Heart right ventricle (tissue), 16 donors: Measurements from ENCODE around the gene FOXJ3. TPM values are rescaled to one million over a fixed set of nuclear protein-coding genes. Genes with fewer than 3 reads are reported as not detected.

Source experiments
- ATAC-seq, 8 donors: fragments of 200-7000 bp; cut with Tn5 transposase; one replicate each; pipeline ENCODE4 v1.9.1; 2020; ENCODE audit warnings: mild to moderate bottlenecking in 8 of 8, moderate library complexity in 8 of 8, moderate number of reproducible peaks in 1 of 8
- DNase-seq, 2 donors: peaks; one replicate each; pipeline ENCODE4 v3.0.0-alpha.2; 2020
- H3K27ac ChIP-seq, 10 donors: fragments of 200-600 bp; sonication (generic) in 2 of 10; one replicate each; pipeline versions ENCODE4 v1.5.0 to v1.8.0; 2020 to 2022; ENCODE audit warnings: mild to moderate bottlenecking in 3 of 10
- H3K27me3 ChIP-seq, 7 donors: fragments of 200-600 bp; one replicate each; pipeline ENCODE4 v1.8.0; 2021 to 2022; ENCODE audit warnings: mild to moderate bottlenecking in 2 of 7
- H3K36me3 ChIP-seq, 9 donors: fragments of 200-600 bp; sonication (generic) in 1 of 9; one replicate each; pipeline versions ENCODE4 v1.5.0 to v1.8.0; 2020 to 2022; ENCODE audit warnings: mild to moderate bottlenecking in 2 of 9
- H3K4me1 ChIP-seq, 9 donors: fragments of 200-600 bp; sonication (generic) in 1 of 9; one replicate each; pipeline versions ENCODE4 v1.5.0 to v1.8.0; 2020 to 2022; ENCODE audit warnings: mild to moderate bottlenecking in 4 of 9
- H3K4me3 ChIP-seq, 10 donors: fragments of 200-600 bp; sonication (generic) in 2 of 10; one replicate each; pipeline versions ENCODE4 v1.5.0 to v1.8.0; 2020 to 2022; ENCODE audit warnings: mild to moderate bottlenecking in 7 of 10, moderate library complexity in 2 of 10
- H3K9me3 ChIP-seq, 11 donors: fragments of 200-600 bp in 10 of 11; sonication (generic) in 2 of 11; one replicate each; pipeline versions ENCODE4 v1.5.0 to v1.8.0; 2013 to 2022; ENCODE audit warnings: mild to moderate bottlenecking in 2 of 11, control low read depth in 1 of 11, moderate library complexity in 1 of 11
- WGBS, 2 donors: extraction: QIAGEN DNeasy Blood & Tissue Kit; methylation state at CpG; one replicate each; pipeline ENCODE4 v1.1.7; 2013; ENCODE audit warnings: inconsistent platforms in 1 of 2; 5-methylcytosine and 5-hydroxymethylcytosine counted together
- intact Hi-C, 10 donors: fragments of 100-400 bp; cut with DNase I; formaldehyde crosslinking; loops; one replicate each; pipeline versions ENCODE4 v1.11.1 to v1.14.2; 2022
- long read RNA-seq, 3 donors: library from polyadenylated mRNA; unstranded; transcript quantifications; one replicate each; pipeline ENCODE4 v2.0.0, GENCODE V29; 2020 to 2021
- polyA plus RNA-seq, 2 donors: library from polyadenylated mRNA; stranded (reverse); fragments of 200-250 nt; gene quantifications; one replicate each; pipeline ENCODE4 v1.2.3, GENCODE V29; 2013
- total RNA-seq, 10 donors: library from RNA; stranded (reverse); fragmentation: NEBNext Ultra II Directional in 3 of 10; extraction: Animal tissue kit (Norgen Biotek cat#: 25700) in 3 of 10; gene quantifications; one replicate each; pipeline versions ENCODE4 v1.2.1 to v1.2.4, GENCODE V29; 2021 to 2023
- TF ChIP-seq, protein P1 (sequence below), 9 donors: fragments of 200-600 bp; sonication (generic) in 2 of 9; IDR thresholded peaks; one replicate each; pipeline versions ENCODE4 v1.5.0 to v1.8.0; 2021 to 2022; ENCODE audit warnings: antibody characterized with exemption in 9 of 9, mild to moderate bottlenecking in 5 of 9, moderate library complexity in 1 of 9
- donor health status: Arrhythmogenic right ventricular cardiomyopathy.
- donor health status: ischemic (EF 13 %, LVEDD 7.1; RV severe dilation, severe dysfunction).
- donor health status: healthy with polysubstance abuse.
- donor health status: DM: no; HTN: yes; CAD: no.
- donor health status: DM: no; HTN: no; CAD: no.
- donor health status: ischemic (EF 25% LVEDD 6.9; RV normal size, moderate dysfunction).
- donor health status: ischemic (EF 25% LVEDD 5.7; RV mildly dilated, moderate dysfunction).
- donor health status: healthy.
- donor health status: DM: yes; HTN: yes; CAD: no.
- donor health status: Ischemic cardiomyopathy.
- donor health status: ischemic (EF 35%, LVEDD 5.7; RV mildly dilated, moderate dysfunction).
- donor health status: nonischemic (EF 11% LVEDD 7.7; RV severe dilation, severe dysfunction).
- donor health status: DM: yes; HTN: yes; CAD: no.
- donor health status: PGD.
- donor health status: ischemic (EF 29% LVEDD 5.4; RV normal size, mild dysfunction).
- donor health status: nonischemic (EF 23%, LVEDD 6.1; RV moderate dilation, normal function).

Gene FOXJ3
- 10 to 100 TPM; 34.2 to 50.0 (median 41.6) TPM for total RNA-seq
- 10 to 100 TPM in 1 of 2 donors, 1 to 10 TPM in 1; 9.6 to 11.1 TPM for polyA plus RNA-seq
- long read RNA-seq, donor 1, full-length matches to known transcripts: 5 of 16 reads
- long read RNA-seq, donor 1, partial matches to known transcripts: 0 of 16 reads
- long read RNA-seq, donor 1, other reads (novel, unspliced or antisense): 11 of 16 reads
- long read RNA-seq, donor 2, full-length matches to known transcripts: 3 of 10 reads
- long read RNA-seq, donor 2, partial matches to known transcripts: 7 of 10 reads
- long read RNA-seq, donor 2, other reads (novel, unspliced or antisense): 0 of 10 reads
- long read RNA-seq, donor 3, full-length matches to known transcripts: 6 of 30 reads
- long read RNA-seq, donor 3, partial matches to known transcripts: 6 of 30 reads
- long read RNA-seq, donor 3, other reads (novel, unspliced or antisense): 18 of 30 reads

DNA sequence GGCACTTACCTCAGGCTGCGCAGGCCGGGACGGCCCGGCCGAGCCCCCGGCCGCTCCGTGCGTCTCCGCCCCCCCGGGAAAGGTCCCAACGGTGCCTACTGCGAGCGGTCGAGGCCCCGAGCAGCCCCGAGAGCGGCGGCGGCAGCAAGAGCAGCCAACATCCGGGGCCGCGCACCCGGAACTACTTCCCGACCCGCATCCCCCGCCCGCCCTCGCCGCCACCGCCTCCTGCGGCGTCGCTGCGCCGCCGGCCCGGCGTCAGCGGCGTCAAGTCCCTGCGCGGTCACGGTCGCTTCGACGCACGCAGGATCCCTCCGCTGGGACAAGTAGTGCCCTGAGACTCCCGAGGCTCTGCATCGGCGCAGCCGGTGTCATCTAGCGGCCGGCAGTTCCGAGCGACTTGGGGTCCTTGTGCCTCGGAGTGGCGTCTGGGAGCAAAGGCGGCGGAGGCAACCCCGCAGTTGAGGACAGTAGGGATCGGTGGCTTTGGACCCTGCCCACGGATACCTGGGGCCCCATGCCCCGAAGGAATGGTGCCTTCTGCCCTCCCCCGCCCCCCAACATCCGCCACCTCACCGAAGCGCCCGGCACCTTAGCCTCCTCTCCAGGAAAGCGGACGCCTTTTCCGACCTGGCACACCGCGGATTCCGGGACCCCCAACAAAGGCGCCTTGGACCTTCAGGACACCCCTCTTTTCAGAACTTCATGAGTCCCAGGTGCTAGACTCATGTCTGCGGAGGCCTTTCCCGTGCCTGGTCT is at the start of gene FOXJ3:
FOXJ3 (minus strand) TSS at position 186 of the 759 bp plus-strand sequence. CDS start 24,142 bp downstream, outside the sequence.
- Histone ChIP-seq H3K4me3 (peak within 1 kb of the TSS; percentile 68 to 98 (median 92)), H3K4me1 (peaks cover 4 to 51% (median 33%) of the 10 kb centered on the region in 9 donors), H3K27ac (peak within 1 kb of the TSS; percentile 88 to 97 (median 94)), H3K9me3 (no peaks in the 10 kb centered on the region), H3K27me3 (no peaks in the 10 kb centered on the region), H3K36me3 (no peaks in the 10 kb centered on the region)
- ATAC-seq (peak; percentile 89 to 97 (median 95)), DNase-seq (peak; percentile 94 to 95)
- intact Hi-C loops: loop anchor here in 8 of 10 donors (2.0 to 10.0 kb wide), 10 partner anchors 120 to 420 kb away; partner anchors contain the start of genes PPCS (in 6 of the 8), ZMYND12 (in 6 of the 8), CCDC30 (in 1 of the 8) and PPIH (in 1 of the 8)
- WGBS, 2 donors: 1% methylated on average over 48 to 78 of the region's 79 CpGs
- TF ChIP-seq, protein P1, sequence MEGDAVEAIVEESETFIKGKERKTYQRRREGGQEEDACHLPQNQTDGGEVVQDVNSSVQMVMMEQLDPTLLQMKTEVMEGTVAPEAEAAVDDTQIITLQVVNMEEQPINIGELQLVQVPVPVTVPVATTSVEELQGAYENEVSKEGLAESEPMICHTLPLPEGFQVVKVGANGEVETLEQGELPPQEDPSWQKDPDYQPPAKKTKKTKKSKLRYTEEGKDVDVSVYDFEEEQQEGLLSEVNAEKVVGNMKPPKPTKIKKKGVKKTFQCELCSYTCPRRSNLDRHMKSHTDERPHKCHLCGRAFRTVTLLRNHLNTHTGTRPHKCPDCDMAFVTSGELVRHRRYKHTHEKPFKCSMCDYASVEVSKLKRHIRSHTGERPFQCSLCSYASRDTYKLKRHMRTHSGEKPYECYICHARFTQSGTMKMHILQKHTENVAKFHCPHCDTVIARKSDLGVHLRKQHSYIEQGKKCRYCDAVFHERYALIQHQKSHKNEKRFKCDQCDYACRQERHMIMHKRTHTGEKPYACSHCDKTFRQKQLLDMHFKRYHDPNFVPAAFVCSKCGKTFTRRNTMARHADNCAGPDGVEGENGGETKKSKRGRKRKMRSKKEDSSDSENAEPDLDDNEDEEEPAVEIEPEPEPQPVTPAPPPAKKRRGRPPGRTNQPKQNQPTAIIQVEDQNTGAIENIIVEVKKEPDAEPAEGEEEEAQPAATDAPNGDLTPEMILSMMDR (IDR thresholded peaks at IDR 0.05): peak in 2 of 9 donors; percentile 1 to 5

DNA sequence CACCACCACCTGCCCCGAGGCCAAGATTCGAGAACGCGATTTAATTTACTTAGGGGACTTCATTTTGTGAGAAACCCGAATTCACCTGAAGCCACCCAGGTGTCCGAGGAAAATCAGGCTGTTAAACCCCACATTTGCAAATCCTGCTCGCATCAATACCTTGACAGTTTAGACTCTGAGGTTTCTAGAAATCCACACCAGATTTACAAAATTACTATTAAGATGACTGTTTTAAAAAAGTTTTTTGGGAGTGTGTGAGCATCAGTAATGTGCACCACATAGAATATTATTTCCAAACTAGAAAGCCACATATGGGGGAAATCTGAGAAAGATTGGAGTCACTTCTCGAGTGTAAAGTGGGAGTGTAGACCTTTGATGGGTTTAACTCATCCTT is 46.2 kb upstream of the FOXJ3 start:
- H3K4me1 ChIP-seq: peaks cover 0 to 12% (median 8%) of the 10 kb centered on the region in 9 donors
- TF ChIP-seq, protein P1 (IDR thresholded peaks at IDR 0.05): no peak
- peak overlapping the region; percentile 63 to 88 (median 66) for H3K4me3 ChIP-seq
- DNase-seq (no peak), ATAC-seq (no peak)
- H3K27ac ChIP-seq: peak overlapping the region in 2 of 10 donors; percentile 23 to 25
- peaks cover 0 to 58% (median 18%) of the 10 kb centered on the region in 7 donors for H3K27me3 ChIP-seq
- intact Hi-C loops: no loop called here
- H3K9me3 ChIP-seq: no peaks in the 10 kb centered on the region
- 10 to 14% methylated on average over 8 of the region's 8 CpGs for WGBS, 2 donors
- no peaks in the 10 kb centered on the region for H3K36me3 ChIP-seq

DNA sequence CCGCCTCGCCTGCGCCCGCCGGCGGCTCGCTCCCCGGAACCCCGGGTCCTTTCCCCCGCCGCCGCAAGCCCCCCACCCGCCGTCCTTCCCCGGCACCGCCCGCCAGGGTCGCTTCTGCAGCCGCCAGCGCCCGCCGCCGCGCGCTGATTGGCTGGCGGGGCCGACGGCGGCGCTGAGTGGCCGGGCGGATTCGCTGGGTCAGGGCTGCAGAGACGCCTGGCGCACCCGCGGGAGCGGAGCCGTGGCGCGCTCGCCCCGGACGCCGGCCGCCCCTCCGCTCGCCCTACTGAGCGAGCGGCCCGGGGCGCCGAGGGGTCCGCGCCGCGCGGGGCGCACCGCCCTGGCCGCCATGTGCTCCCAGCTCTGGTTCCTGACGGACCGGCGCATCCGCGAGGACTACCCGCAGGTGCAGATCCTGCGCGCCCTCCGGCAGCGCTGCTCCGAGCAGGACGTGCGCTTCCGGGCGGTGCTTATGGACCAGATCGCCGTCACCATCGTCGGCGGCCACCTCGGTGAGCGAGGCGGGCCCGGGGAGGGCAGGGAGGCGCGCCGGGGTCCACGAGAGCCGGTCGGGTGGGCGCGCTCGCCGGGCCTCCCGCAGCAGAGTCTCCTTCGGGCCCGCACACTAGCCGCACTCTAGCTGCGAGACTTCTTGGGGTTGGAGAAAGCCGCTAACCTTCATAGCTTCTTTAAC is 45.7 kb upstream of the FOXJ3 start, which contains the start of gene RIMKLA:
RIMKLA (plus strand) TSS at position 207 of the 694 bp plus-strand sequence; CDS start at position 350, 143 bp downstream.
- ATAC-seq: peak; percentile 86 to 97 (median 94)
- Histone ChIP-seq H3K4me1 (peaks cover 0 to 12% (median 8%) of the 10 kb centered on the region in 9 donors), H3K4me3 (peak within 1 kb of the TSS; percentile 63 to 88 (median 66)), H3K36me3 (no peaks in the 10 kb centered on the region), H3K27ac (peak within 1 kb of the TSS in 5 of 10 donors; percentile 23 to 61 (median 31)), H3K27me3 (peaks cover 0 to 58% (median 18%) of the 10 kb centered on the region in 7 donors), H3K9me3 (no peaks in the 10 kb centered on the region)
- WGBS, 2 donors: 1% methylated on average over 65 to 101 of the region's 101 CpGs
- DNase-seq: peak; percentile 41 to 61
- TF ChIP-seq, protein P1 (IDR thresholded peaks at IDR 0.05): no peak
- intact Hi-C loops: no loop called here
